ENCODE measurements around the gene LYPD3.

GRCh38 chr19:43464134-43464775 is 1.2 kb downstream of the LYPD3 start:
- TF ChIP-seq CTCF (IDR thresholded peaks at IDR 0.05; ENCODE audit: low read depth, low read length) (no peak), POLR2A (IDR thresholded peaks at IDR 0.05; ENCODE audit: extremely low read depth, insufficient read length) (no peak), MAX (IDR thresholded peaks at IDR 0.05; ENCODE audit: low read depth, low read length) (no peak)
